ENCODE results near the gene C19orf33.

DNA sequence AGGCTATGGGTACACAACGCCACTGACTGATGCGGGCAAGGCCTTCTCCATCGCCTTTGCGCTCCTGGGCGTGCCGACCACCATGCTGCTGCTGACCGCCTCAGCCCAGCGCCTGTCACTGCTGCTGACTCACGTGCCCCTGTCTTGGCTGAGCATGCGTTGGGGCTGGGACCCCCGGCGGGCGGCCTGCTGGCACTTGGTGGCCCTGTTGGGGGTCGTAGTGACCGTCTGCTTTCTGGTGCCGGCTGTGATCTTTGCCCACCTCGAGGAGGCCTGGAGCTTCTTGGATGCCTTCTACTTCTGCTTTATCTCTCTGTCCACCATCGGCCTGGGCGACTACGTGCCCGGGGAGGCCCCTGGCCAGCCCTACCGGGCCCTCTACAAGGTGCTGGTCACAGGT is 22.5 kb downstream of the C19orf33 start:
- TF ChIP-seq, protein P1, sequence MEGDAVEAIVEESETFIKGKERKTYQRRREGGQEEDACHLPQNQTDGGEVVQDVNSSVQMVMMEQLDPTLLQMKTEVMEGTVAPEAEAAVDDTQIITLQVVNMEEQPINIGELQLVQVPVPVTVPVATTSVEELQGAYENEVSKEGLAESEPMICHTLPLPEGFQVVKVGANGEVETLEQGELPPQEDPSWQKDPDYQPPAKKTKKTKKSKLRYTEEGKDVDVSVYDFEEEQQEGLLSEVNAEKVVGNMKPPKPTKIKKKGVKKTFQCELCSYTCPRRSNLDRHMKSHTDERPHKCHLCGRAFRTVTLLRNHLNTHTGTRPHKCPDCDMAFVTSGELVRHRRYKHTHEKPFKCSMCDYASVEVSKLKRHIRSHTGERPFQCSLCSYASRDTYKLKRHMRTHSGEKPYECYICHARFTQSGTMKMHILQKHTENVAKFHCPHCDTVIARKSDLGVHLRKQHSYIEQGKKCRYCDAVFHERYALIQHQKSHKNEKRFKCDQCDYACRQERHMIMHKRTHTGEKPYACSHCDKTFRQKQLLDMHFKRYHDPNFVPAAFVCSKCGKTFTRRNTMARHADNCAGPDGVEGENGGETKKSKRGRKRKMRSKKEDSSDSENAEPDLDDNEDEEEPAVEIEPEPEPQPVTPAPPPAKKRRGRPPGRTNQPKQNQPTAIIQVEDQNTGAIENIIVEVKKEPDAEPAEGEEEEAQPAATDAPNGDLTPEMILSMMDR (IDR thresholded peaks at IDR 0.05; ENCODE audit: insufficient read depth, low read length): no peak
- TF ChIP-seq, protein P2, sequence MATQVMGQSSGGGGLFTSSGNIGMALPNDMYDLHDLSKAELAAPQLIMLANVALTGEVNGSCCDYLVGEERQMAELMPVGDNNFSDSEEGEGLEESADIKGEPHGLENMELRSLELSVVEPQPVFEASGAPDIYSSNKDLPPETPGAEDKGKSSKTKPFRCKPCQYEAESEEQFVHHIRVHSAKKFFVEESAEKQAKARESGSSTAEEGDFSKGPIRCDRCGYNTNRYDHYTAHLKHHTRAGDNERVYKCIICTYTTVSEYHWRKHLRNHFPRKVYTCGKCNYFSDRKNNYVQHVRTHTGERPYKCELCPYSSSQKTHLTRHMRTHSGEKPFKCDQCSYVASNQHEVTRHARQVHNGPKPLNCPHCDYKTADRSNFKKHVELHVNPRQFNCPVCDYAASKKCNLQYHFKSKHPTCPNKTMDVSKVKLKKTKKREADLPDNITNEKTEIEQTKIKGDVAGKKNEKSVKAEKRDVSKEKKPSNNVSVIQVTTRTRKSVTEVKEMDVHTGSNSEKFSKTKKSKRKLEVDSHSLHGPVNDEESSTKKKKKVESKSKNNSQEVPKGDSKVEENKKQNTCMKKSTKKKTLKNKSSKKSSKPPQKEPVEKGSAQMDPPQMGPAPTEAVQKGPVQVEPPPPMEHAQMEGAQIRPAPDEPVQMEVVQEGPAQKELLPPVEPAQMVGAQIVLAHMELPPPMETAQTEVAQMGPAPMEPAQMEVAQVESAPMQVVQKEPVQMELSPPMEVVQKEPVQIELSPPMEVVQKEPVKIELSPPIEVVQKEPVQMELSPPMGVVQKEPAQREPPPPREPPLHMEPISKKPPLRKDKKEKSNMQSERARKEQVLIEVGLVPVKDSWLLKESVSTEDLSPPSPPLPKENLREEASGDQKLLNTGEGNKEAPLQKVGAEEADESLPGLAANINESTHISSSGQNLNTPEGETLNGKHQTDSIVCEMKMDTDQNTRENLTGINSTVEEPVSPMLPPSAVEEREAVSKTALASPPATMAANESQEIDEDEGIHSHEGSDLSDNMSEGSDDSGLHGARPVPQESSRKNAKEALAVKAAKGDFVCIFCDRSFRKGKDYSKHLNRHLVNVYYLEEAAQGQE (IDR thresholded peaks at IDR 0.05; ENCODE audit: insufficient replicate concordance, low read depth): no peak
- no peak for TF ChIP-seq POLR2AphosphoS5 (IDR thresholded peaks at IDR 0.05; ENCODE audit: low read depth)
